Skeletal muscle satellite cell (primary cell): Measurements from ENCODE around the gene STIP1.

Experiments
- H3K27me3 ChIP-seq: 2 replicates; pipeline ENCODE4 v1.7.0; 2013; ENCODE audit warnings: low read length; ENCODE audit not compliant: control insufficient read depth, insufficient read depth
- H3K36me3 ChIP-seq: 2 replicates; pipeline ENCODE4 v1.7.0; 2013; ENCODE audit warnings: mild to moderate bottlenecking, control low read depth, low read length; ENCODE audit not compliant: insufficient read depth
- H3K4me1 ChIP-seq: 2 replicates; pipeline ENCODE4 v1.7.0; 2013; ENCODE audit warnings: low read length; ENCODE audit not compliant: control insufficient read depth, insufficient read depth
- H3K4me2 ChIP-seq: 2 replicates; pipeline ENCODE4 v1.7.0; 2013; ENCODE audit warnings: mild to moderate bottlenecking, low read length
- H3K4me3 ChIP-seq: 2 replicates; pipeline ENCODE4 v1.7.0; 2013; ENCODE audit warnings: low read length
- H3K9ac ChIP-seq: 2 replicates; pipeline ENCODE4 v1.7.0; 2013; ENCODE audit warnings: mild to moderate bottlenecking, low read depth, low read length, moderate library complexity
- H3K9me3 ChIP-seq: replicated peaks from 2 replicates; pipeline ENCODE4 v1.7.0; 2013; ENCODE audit warnings: mild to moderate bottlenecking, control low read depth, low read length

Gene STIP1

GRCh38 chr11:64181506-64182411 lies 4.2 kb upstream of the STIP1 start:
- Histone ChIP-seq H3K4me3 (no peak overlapping the region), H3K4me1 (peaks cover 30% of the 10 kb centered on the region), H3K36me3 (no peaks in the 10 kb centered on the region), H3K9ac (peak overlapping the region; percentile 22), H3K4me2 (peak overlapping the region; percentile 61), H3K27me3 (no peaks in the 10 kb centered on the region), H3K9me3 (no peaks in the 10 kb centered on the region)

- no peaks in the 10 kb centered on the region for H3K9me3 ChIP-seq
- H3K4me3 ChIP-seq, result no peak overlapping the region
- peaks cover 30% of the 10 kb centered on the region for H3K4me1 ChIP-seq
- H3K36me3 ChIP-seq, result peaks cover 5% of the 10 kb centered on the region
- no peaks in the 10 kb centered on the region for H3K27me3 ChIP-seq
- H3K9ac ChIP-seq, result no peak overlapping the region
- no peak overlapping the region for H3K4me2 ChIP-seq
These were observed 2.1 kb upstream of the STIP1 start for GRCh38 chr11:64183890-64184289.

GRCh38 chr11:64185175-64185692 lies 737 bp upstream of the STIP1 start:
- peaks cover 10% of the 10 kb centered on the region for H3K36me3 ChIP-seq
- H3K9ac ChIP-seq, result peak overlapping the region; percentile 88
- H3K27me3 ChIP-seq, result no peaks in the 10 kb centered on the region
- peaks cover 30% of the 10 kb centered on the region for H3K4me1 ChIP-seq
- peak overlapping the region; percentile 78 for H3K4me3 ChIP-seq
- peak overlapping the region; percentile 84 for H3K4me2 ChIP-seq
- no peaks in the 10 kb centered on the region for H3K9me3 ChIP-seq

GRCh38 chr11:64186492-64187165 lies 658 bp downstream of the STIP1 start:
- H3K4me3 ChIP-seq, result no peak overlapping the region
- H3K9ac ChIP-seq, result no peak overlapping the region
- H3K9me3 ChIP-seq, result no peaks in the 10 kb centered on the region
- no peak overlapping the region for H3K4me2 ChIP-seq
- peaks cover 10% of the 10 kb centered on the region for H3K36me3 ChIP-seq
- peaks cover 19% of the 10 kb centered on the region for H3K4me1 ChIP-seq
- no peaks in the 10 kb centered on the region for H3K27me3 ChIP-seq

- no peak overlapping the region for H3K4me2 ChIP-seq
- no peaks in the 10 kb centered on the region for H3K27me3 ChIP-seq
- no peak overlapping the region for H3K4me3 ChIP-seq
- H3K9ac ChIP-seq, result no peak overlapping the region
- H3K36me3 ChIP-seq, result peaks cover 61% of the 10 kb centered on the region
- no peaks in the 10 kb centered on the region for H3K9me3 ChIP-seq
- H3K4me1 ChIP-seq, result no peaks in the 10 kb centered on the region
These were observed 6.5 kb downstream of the STIP1 start for GRCh38 chr11:64192434-64192833.

GRCh38 chr11:64196626-64197025 lies 10.7 kb downstream of the STIP1 start:
- Histone ChIP-seq H3K4me2 (no peak overlapping the region), H3K9ac (no peak overlapping the region), H3K27me3 (no peaks in the 10 kb centered on the region), H3K36me3 (peaks cover 84% of the 10 kb centered on the region), H3K4me1 (no peaks in the 10 kb centered on the region), H3K9me3 (no peaks in the 10 kb centered on the region), H3K4me3 (no peak overlapping the region)

GRCh38 chr11:64198511-64198910 lies 12.5 kb downstream of the STIP1 start:
- Histone ChIP-seq H3K4me3 (no peak overlapping the region), H3K4me1 (no peaks in the 10 kb centered on the region), H3K27me3 (no peaks in the 10 kb centered on the region), H3K36me3 (peaks cover 86% of the 10 kb centered on the region), H3K9me3 (no peaks in the 10 kb centered on the region), H3K4me2 (no peak overlapping the region), H3K9ac (no peak overlapping the region)

GRCh38 chr11:64201543-64201942 lies 15.6 kb downstream of the STIP1 start:
- Histone ChIP-seq H3K9me3 (no peaks in the 10 kb centered on the region), H3K4me3 (no peak overlapping the region), H3K4me2 (no peak overlapping the region), H3K36me3 (peaks cover 75% of the 10 kb centered on the region), H3K4me1 (peaks cover 20% of the 10 kb centered on the region), H3K27me3 (no peaks in the 10 kb centered on the region), H3K9ac (no peak overlapping the region)

GRCh38 chr11:64202992-64203391 lies 17.0 kb downstream of the STIP1 start:
- Histone ChIP-seq H3K4me1 (peaks cover 33% of the 10 kb centered on the region), H3K36me3 (peaks cover 64% of the 10 kb centered on the region), H3K4me2 (no peak overlapping the region), H3K9ac (no peak overlapping the region), H3K4me3 (no peak overlapping the region), H3K9me3 (no peaks in the 10 kb centered on the region), H3K27me3 (no peaks in the 10 kb centered on the region)

- Histone ChIP-seq H3K4me1 (peaks cover 38% of the 10 kb centered on the region), H3K4me2 (no peak overlapping the region), H3K36me3 (peaks cover 63% of the 10 kb centered on the region)
These were observed 17.6 kb downstream of the STIP1 start for GRCh38 chr11:64203421-64204079.

GRCh38 chr11:64204080-64204440 lies 18.1 kb downstream of the STIP1 start:
- H3K36me3 ChIP-seq, result peaks cover 61% of the 10 kb centered on the region
- H3K27me3 ChIP-seq, result no peaks in the 10 kb centered on the region
- H3K9ac ChIP-seq, result no peak overlapping the region

More at GRCh38 chr11:64203421-64204079, 17.6 kb downstream of the STIP1 start:
- H3K9ac ChIP-seq, result no peak overlapping the region
- H3K9me3 ChIP-seq, result no peaks in the 10 kb centered on the region
- H3K27me3 ChIP-seq, result no peaks in the 10 kb centered on the region
- no peak overlapping the region for H3K4me3 ChIP-seq

More at GRCh38 chr11:64204080-64204440, 18.1 kb downstream of the STIP1 start:
- Histone ChIP-seq H3K4me1 (peaks cover 44% of the 10 kb centered on the region), H3K9me3 (no peaks in the 10 kb centered on the region), H3K4me2 (no peak overlapping the region), H3K4me3 (no peak overlapping the region)
